Measurements from ENCODE around the gene URB2.
"Not testable (repeated sequence)": the region's sequence is repeated elsewhere in the genome, so short reads cannot be mapped to it uniquely, and the experiment has no call there.

Gene URB2

GRCh38 chr1:229693129-229693900, 67.3 kb downstream of the URB2 start:
- no peak for DNase-seq (ENCODE audit: low spot score)

- no peak for DNase-seq (ENCODE audit: low spot score)
Measured at GRCh38 chr1:229694053-229694693, 68.1 kb downstream of the URB2 start.

DNA sequence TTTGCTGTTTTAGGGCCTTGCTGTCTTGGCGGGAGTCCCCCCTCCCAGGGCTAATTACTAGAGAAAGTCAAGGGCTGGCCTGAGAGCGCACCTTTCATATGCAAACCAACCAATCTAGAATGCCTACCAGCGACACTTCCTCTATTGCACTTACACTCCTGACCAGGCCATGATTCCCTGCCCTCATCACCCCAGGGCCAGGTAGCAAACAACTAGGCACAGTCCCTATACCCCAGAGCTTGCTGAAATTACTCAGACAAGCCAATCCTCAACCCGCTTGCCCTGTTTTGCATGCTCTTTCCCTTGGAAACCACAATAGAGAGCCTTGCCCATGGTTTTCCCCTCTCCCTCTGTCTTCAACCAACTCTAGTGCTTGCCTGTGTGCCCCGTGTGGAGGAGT, 70.3 kb downstream of the URB2 start:
- DNase-seq (ENCODE audit: low spot score), result no peak

- no peak for DNase-seq (ENCODE audit: low spot score)
Measured at GRCh38 chr1:229699613-229700267, 73.7 kb downstream of the URB2 start.

DNA sequence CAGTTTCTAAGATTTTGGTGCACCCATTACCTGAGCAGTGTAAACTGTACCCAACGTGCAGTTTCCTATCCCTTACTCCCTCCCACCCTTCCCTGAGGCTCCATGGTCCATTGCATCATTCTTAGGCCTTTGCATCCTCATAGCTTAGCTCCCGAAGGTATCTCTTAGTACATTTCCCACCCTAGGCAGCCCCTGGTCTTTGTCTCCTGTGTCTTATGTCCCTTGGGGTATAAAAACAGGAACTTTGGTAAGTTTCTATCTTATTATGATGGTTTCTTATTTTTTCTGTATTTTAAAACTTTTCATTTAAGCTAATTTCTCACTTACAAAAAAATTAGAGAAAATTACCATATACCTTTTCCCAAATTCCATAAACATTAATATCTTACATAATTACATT, 78.1 kb downstream of the URB2 start:
- no peak for DNase-seq (ENCODE audit: low spot score)

DNA sequence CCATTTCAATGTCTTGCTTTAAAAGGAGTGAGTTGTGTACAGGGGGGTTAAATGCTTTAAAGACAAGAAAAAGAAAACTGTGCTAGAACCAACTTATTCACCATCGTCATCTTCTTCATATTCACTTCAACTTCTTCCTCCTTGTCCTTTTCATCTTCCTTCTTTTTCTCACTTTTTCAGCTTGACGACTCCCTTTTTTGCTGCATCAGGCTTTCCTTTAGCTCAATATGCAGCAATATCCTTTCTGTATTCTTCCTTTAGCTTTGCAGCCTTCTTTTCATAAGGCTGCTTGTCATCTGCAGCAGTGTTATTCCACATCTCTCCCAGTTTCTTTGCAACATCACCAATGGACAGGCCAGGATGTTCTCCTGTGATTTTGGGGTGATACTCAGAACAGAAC, 79.1 kb downstream of the URB2 start:
- DNase-seq (ENCODE audit: low spot score), result not testable (repeated sequence)

DNA sequence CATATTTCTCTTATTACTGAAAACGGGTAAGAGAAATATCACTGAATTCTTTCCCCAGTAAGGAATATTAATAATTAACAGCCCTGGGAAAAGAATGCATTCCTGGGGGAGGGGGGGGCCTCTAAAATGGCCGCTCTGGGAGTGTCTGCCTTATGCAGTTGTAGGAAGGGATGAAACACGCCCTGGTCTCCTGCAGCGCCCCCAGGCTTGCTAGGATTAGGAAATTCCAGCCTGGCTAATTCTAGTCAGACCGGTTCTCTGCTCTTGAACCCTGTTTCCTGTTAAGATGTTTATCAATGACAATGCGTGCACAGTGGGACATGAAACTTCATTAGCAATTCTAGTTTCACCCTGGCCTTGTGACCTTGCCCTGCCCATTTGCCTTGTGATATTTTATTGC, 81.1 kb downstream of the URB2 start:
- not testable (repeated sequence) for DNase-seq (ENCODE audit: low spot score)

DNA sequence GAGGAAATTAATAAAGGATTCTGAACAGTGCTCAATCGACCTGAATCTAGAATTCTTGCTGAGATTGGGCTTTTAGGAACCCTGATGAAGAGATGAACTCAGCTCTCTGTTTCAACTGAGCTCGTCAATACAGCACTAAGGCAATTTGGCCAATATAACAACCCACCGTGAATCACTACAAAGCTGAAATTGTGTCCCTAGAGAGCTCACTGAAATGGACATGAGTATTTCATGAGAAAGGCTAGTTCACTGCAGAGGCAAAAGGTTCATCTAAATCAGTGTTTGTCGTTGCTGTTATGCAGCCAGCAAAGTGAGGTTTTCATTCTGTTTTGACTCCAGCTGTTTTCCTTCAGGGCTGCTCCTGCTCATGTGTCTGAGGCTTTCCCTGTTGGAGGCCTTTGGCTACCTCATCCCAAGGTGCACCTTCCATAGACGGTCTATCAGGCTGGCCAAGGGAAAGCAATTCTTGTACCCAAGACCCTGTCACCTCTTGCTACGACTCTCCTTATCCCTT, 83.5 kb downstream of the URB2 start:
- no peak for DNase-seq (ENCODE audit: low spot score)

Measured in HuH-7.5 (cell line).